ENCODE data around the gene MYRFL. TPM values are rescaled to one million over a fixed set of nuclear protein-coding genes. Genes with fewer than 3 reads are reported as not detected.
A peak's percentile ranks its signal among the peaks of the same experiment; 100 is the strongest.

Gene MYRFL
- total and polyA plus RNA-seq, 2 of the 8 experiments (the other 6 are each of a cell fraction or from before 2014, with no cell fraction given): 1.1 to 2.0 TPM

DNA sequence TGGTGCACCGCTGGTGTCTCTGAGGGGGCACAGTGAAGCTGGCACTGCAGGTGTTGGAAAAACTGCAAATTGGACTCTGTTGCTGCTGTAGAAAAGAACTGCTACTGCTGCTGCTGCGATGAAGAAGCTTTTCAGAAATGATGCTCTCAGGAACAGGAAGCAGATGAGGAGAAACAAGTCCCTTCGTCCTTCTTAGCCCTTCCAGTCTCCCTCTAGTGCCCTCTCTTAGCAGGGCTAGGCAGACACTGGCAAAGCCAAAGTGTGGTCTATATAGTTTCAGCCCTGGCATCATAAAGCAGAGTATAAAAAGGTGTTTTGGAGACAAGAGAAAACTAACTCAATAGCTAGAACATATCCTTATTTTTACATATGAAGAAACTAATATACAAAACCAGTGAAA is 174.5 kb downstream of the MYRFL start:
- no peak overlapping the region for H2BK120ac ChIP-seq (replicated peaks; ENCODE audit: low read depth, low read length)
- no peak overlapping the region for H4K5ac ChIP-seq (ENCODE audit: insufficient read length, low read depth, low read length)
- H3K14ac ChIP-seq (ENCODE audit: insufficient read length): no peak overlapping the region
- no peak overlapping the region for H2BK20ac ChIP-seq (ENCODE audit: low read length)
- no peaks in the 10 kb centered on the region for H4K20me1 ChIP-seq (replicated peaks in 1 of 2; ENCODE audit: control insufficient read depth in 1 of 2, insufficient read depth in 2 of 2, low read length in 2 of 2)
- no peak overlapping the region for H3K9ac ChIP-seq (replicated peaks in 1 of 4; ENCODE audit: extremely low read depth in 1 of 4, low read depth in 3 of 4, low read length in 3 of 4)
- TF ChIP-seq RAD21 (IDR thresholded peaks at IDR 0.05 in 1 of 2, conservative IDR thresholded peaks at IDR 0.05 in 1 of 2; ENCODE audit: low read depth in 2 of 2, low read length in 2 of 2) (peak in 1 of 2 experiments; percentile 22; a peak in 1 of 4 replicates), NRF1 (IDR thresholded peaks at IDR 0.05; ENCODE audit: low read depth, low read length) (no peak)
- no peak overlapping the region for H4K8ac ChIP-seq (ENCODE audit: extremely low read depth, insufficient read depth, low read length)
- H3K23me2 ChIP-seq (ENCODE audit: low read depth, low read length): no peaks in the 10 kb centered on the region
- ChIA-PET POLR2A (ENCODE audit: partially characterized antibody) (no interaction called here), CTCF (ENCODE audit: partially characterized antibody) (interaction anchor here (0.6 to 3.8 kb wide), 8 partner anchors 10 to 723 kb away, joined by 3 to 13 read pairs (median 4); no protein-coding TSS in a partner anchor)
- DNase-seq (ENCODE audit: low read depth in 1 of 2, low spot score in 2 of 2) (no peak), FAIRE-seq (no peak)
- H2BK12ac ChIP-seq (ENCODE audit: low read depth, low read length): no peak overlapping the region
- H2AK5ac ChIP-seq (ENCODE audit: low read depth, low read length): no peak overlapping the region
- H3K23ac ChIP-seq (ENCODE audit: insufficient read length): no peak overlapping the region
- H3K18ac ChIP-seq (ENCODE audit: extremely low read depth, low read length): no peak overlapping the region
- no peaks in the 10 kb centered on the region; a peak in 1 of 7 replicates for H3K4me1 ChIP-seq (replicated peaks in 1 of 4; ENCODE audit: control insufficient read depth in 3 of 4, insufficient read depth in 4 of 4, low read length in 3 of 4)
- 87% methylated on average over 3 of the region's 3 CpGs; no CpG with 5 or more reads in 1 of the 2 experiments for WGBS, 2 experiments (ENCODE audit: extremely low coverage in 1 of 2, insufficient coverage in 1 of 2, insufficient read length in 1 of 2, insufficient replicate concordance in 2 of 2, low coverage in 1 of 2, low lambda C conversion rate in 2 of 2, missing lambda C conversion rate in 1 of 2)
- no peak overlapping the region for H4K91ac ChIP-seq (replicated peaks; ENCODE audit: insufficient read length, low read length)
- no peak overlapping the region for H2AFZ ChIP-seq (ENCODE audit: low read length)
- no peaks in the 10 kb centered on the region for H3K9me3 ChIP-seq (ENCODE audit: insufficient read depth in 2 of 2, low read depth in 1 of 2, low read length in 1 of 2)
- no peak overlapping the region for H3K4me3 ChIP-seq (ENCODE audit: extremely low read depth in 1 of 4, insufficient read depth in 2 of 4, low read depth in 3 of 4, low read length in 4 of 4)
- H3K27ac ChIP-seq (ENCODE audit: low read depth, low read length): no peak overlapping the region
- no peaks in the 10 kb centered on the region for H3K79me2 ChIP-seq (ENCODE audit: control insufficient read depth in 1 of 2, insufficient read depth in 2 of 2, low read length in 2 of 2)
- no peak overlapping the region for H2BK15ac ChIP-seq (ENCODE audit: low read length)
- no peak overlapping the region for H3K56ac ChIP-seq (replicated peaks; ENCODE audit: insufficient read length, low read depth, low read length)
- H3K27me3 ChIP-seq (replicated peaks in 1 of 4; ENCODE audit: control insufficient read depth in 3 of 4, extremely low read depth in 1 of 4, insufficient read depth in 3 of 4, low read length in 3 of 4): no peaks in the 10 kb centered on the region
- no peak overlapping the region for H2BK5ac ChIP-seq (ENCODE audit: low read depth, low read length)
- H3K4me2 ChIP-seq (ENCODE audit: insufficient read depth in 1 of 2, low read depth in 2 of 2, low read length in 2 of 2): no peak overlapping the region
- H3K36me3 ChIP-seq (ENCODE audit: control insufficient read depth in 2 of 4, insufficient read depth in 4 of 4, low read length in 3 of 4): no peaks in the 10 kb centered on the region
- H3K79me1 ChIP-seq (ENCODE audit: low read depth, low read length): no peaks in the 10 kb centered on the region
- H3K4ac ChIP-seq (replicated peaks; ENCODE audit: insufficient read length, low read depth, low read length): no peak overlapping the region
